ENCODE data around the gene INPP5F. TPM values are rescaled to one million over a fixed set of nuclear protein-coding genes. Genes with fewer than 3 reads are reported as not detected.

Gene INPP5F
- total and polyA plus RNA-seq, 2 of the 13 experiments (the other 11 are each of a cell fraction or from before 2014, with no cell fraction given) = 12.5 to 15.7 TPM

GRCh38 chr10:119724593-119725516 lies 995 bp upstream of the INPP5F start (continued):
- TF ChIP-seq ATF6 (CRISPR knock-in tag; conservative IDR thresholded peaks at IDR 0.05) (no peak), BCL3 (CRISPR knock-in tag; IDR thresholded peaks at IDR 0.05) (0 out of 2 replicates have a peak, but pooled peaks have one; percentile 3), ZBTB10 (CRISPR knock-in tag; IDR thresholded peaks at IDR 0.05; ENCODE audit: borderline replicate concordance) (0 out of 2 replicates have a peak, but pooled peaks have one; percentile 29), SOX6 (IDR thresholded peaks at IDR 0.05) (no peak), SOX6 (CRISPR knock-in tag; IDR thresholded peaks at IDR 0.05) (no peak), ZNF839 (CRISPR knock-in tag; IDR thresholded peaks at IDR 0.05; ENCODE audit: borderline replicate concordance) (no peak), THRA (CRISPR knock-in tag; IDR thresholded peaks at IDR 0.05; ENCODE audit: borderline replicate concordance) (no peak), RNF219 (CRISPR knock-in tag; IDR thresholded peaks at IDR 0.05) (no peak), ZNF138 (CRISPR knock-in tag; IDR thresholded peaks at IDR 0.05; ENCODE audit: low read depth) (no peak), SATB2 (CRISPR knock-in tag; IDR thresholded peaks at IDR 0.05) (0 out of 2 replicates have a peak, but pooled peaks have one; percentile 6), ZBTB4 (CRISPR knock-in tag; IDR thresholded peaks at IDR 0.05; ENCODE audit: borderline replicate concordance) (no peak), FOSL2 (CRISPR knock-in tag; IDR thresholded peaks at IDR 0.05) (no peak)
